Measurements from ENCODE around the gene ZFP36L2.

The ZFP36L2 gene

DNA sequence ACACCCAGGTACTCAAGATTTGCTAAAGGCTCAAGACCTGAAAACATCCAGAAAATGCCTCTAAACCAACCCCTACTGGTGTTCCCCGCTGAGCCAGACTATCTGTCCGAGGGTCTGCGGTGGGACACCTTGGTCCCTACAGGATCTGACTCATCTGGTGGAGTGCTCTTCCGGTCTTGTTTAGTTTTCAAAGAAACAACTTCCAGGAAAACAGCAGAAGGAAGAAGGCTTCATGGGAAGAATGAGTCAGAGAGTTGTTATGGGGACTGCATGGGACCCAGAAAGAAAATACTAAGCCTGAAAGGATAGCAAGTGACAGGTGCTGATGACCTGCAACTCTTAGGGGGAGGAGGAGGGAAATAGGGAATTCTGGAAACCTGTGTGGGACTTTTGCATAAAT lies 41.3 kb downstream of the ZFP36L2 start:
- H3K4me3 ChIP-seq (ENCODE audit: low read length): no peak overlapping the region
- no peaks in the 10 kb centered on the region for H3K36me3 ChIP-seq (ENCODE audit: control insufficient read depth, low read length)
- H3K9me2 ChIP-seq (replicated peaks; ENCODE audit: control insufficient read depth, low read length): no peaks in the 10 kb centered on the region
- H3K9me3 ChIP-seq (ENCODE audit: control insufficient read depth, insufficient read depth, low read length): no peaks in the 10 kb centered on the region
- H3K79me2 ChIP-seq (ENCODE audit: control insufficient read depth, low read length): no peaks in the 10 kb centered on the region
- peaks cover 6% of the 10 kb centered on the region; the same call in 1 of the 2 replicates for H3K4me1 ChIP-seq (ENCODE audit: control insufficient read depth, low read length)
- H3K27me3 ChIP-seq (ENCODE audit: control insufficient read depth, low read length): no peaks in the 10 kb centered on the region
- no peaks in the 10 kb centered on the region for H3F3A ChIP-seq (ENCODE audit: control insufficient read depth, insufficient read depth)
- H4K20me1 ChIP-seq (ENCODE audit: control insufficient read depth, insufficient read depth, low read depth, low read length): no peaks in the 10 kb centered on the region
- H3K27ac ChIP-seq (ENCODE audit: low read depth, low read length): no peak overlapping the region
- TF ChIP-seq, protein P1, sequence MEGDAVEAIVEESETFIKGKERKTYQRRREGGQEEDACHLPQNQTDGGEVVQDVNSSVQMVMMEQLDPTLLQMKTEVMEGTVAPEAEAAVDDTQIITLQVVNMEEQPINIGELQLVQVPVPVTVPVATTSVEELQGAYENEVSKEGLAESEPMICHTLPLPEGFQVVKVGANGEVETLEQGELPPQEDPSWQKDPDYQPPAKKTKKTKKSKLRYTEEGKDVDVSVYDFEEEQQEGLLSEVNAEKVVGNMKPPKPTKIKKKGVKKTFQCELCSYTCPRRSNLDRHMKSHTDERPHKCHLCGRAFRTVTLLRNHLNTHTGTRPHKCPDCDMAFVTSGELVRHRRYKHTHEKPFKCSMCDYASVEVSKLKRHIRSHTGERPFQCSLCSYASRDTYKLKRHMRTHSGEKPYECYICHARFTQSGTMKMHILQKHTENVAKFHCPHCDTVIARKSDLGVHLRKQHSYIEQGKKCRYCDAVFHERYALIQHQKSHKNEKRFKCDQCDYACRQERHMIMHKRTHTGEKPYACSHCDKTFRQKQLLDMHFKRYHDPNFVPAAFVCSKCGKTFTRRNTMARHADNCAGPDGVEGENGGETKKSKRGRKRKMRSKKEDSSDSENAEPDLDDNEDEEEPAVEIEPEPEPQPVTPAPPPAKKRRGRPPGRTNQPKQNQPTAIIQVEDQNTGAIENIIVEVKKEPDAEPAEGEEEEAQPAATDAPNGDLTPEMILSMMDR (IDR thresholded peaks at IDR 0.05; ENCODE audit: low read depth, low read length, poor library complexity, severe bottlenecking): no peak
- no peak for TF ChIP-seq EZH2phosphoT487 (IDR thresholded peaks at IDR 0.05; ENCODE audit: borderline replicate concordance, low read length)
- no peak overlapping the region for H3K4me2 ChIP-seq (ENCODE audit: low read length)

DNA sequence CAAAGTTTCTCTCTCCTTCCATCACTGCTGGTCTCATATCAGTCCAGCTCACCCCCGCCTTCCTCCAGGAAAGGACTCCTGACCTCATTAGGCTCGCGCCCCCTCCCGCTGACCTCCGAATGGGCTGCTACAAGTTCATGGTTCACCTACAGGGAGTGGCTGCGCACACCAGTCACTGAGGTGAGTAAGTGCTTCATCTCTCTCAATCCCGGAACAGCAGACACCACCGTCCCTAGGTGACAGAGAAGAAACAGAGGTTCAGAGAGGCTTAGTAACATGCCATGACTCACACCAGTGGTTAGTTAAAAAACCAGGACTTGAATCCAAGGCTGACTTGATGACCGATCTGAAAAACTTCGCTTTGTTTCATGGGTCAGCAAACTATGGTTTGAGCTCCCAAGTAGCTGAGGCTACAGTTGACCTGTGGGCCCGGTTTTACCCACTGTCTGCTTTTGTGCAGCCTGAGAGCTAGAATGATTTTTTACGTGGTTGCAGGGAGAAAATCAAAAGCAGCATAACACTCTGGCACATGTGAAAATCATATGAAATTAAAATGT lies 42.0 kb downstream of the ZFP36L2 start:
- no peaks in the 10 kb centered on the region for H3K9me3 ChIP-seq (ENCODE audit: control insufficient read depth, insufficient read depth, low read length)
- H3K27ac ChIP-seq (ENCODE audit: low read depth, low read length): no peak overlapping the region
- TF ChIP-seq, protein P1 (IDR thresholded peaks at IDR 0.05; ENCODE audit: low read depth, low read length, poor library complexity, severe bottlenecking): no peak
- TF ChIP-seq EZH2phosphoT487 (IDR thresholded peaks at IDR 0.05; ENCODE audit: borderline replicate concordance, low read length): no peak
- no peaks in the 10 kb centered on the region for H3K79me2 ChIP-seq (ENCODE audit: control insufficient read depth, low read length)
- H4K20me1 ChIP-seq (ENCODE audit: control insufficient read depth, insufficient read depth, low read depth, low read length): no peaks in the 10 kb centered on the region
- H3K27me3 ChIP-seq (ENCODE audit: control insufficient read depth, low read length): no peaks in the 10 kb centered on the region
- H3K36me3 ChIP-seq (ENCODE audit: control insufficient read depth, low read length): no peaks in the 10 kb centered on the region
- H3F3A ChIP-seq (ENCODE audit: control insufficient read depth, insufficient read depth): no peaks in the 10 kb centered on the region
- no peaks in the 10 kb centered on the region for H3K9me2 ChIP-seq (replicated peaks; ENCODE audit: control insufficient read depth, low read length)
- peaks cover 6% of the 10 kb centered on the region; the same call in 1 of the 2 replicates for H3K4me1 ChIP-seq (ENCODE audit: control insufficient read depth, low read length)
- no peak overlapping the region for H3K4me2 ChIP-seq (ENCODE audit: low read length)
- H3K4me3 ChIP-seq (ENCODE audit: low read length): no peak overlapping the region

DNA sequence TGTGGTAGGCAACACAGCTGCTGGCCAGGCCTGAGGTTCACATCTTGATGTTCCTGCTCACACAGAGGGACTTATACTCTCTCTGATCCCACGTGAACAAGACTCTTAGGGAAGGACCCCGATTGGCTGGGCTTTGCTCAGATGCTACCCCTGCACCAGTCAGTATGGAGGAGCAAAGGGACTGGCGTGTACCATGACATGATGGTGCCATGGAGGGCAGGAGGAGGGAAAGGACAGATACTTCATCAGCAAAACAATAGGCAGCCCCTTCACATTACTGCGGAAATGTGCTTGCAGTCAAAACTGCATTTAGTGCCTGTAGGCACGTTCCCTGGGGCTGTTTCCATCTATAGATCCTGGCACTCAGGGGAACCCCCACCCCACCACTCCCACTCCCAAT lies 42.7 kb downstream of the ZFP36L2 start:
- H3K79me2 ChIP-seq (ENCODE audit: control insufficient read depth, low read length): no peaks in the 10 kb centered on the region
- H3K36me3 ChIP-seq (ENCODE audit: control insufficient read depth, low read length): no peaks in the 10 kb centered on the region
- no peak overlapping the region for H3K27ac ChIP-seq (ENCODE audit: low read depth, low read length)
- H4K20me1 ChIP-seq (ENCODE audit: control insufficient read depth, insufficient read depth, low read depth, low read length): no peaks in the 10 kb centered on the region
- no peaks in the 10 kb centered on the region for H3K9me2 ChIP-seq (replicated peaks; ENCODE audit: control insufficient read depth, low read length)
- no peaks in the 10 kb centered on the region for H3F3A ChIP-seq (ENCODE audit: control insufficient read depth, insufficient read depth)
- H3K4me1 ChIP-seq (ENCODE audit: control insufficient read depth, low read length): peaks cover 6% of the 10 kb centered on the region; the same call in 1 of the 2 replicates
- H3K4me2 ChIP-seq (ENCODE audit: low read length): no peak overlapping the region
- no peak for TF ChIP-seq EZH2phosphoT487 (IDR thresholded peaks at IDR 0.05; ENCODE audit: borderline replicate concordance, low read length)
- TF ChIP-seq, protein P1 (IDR thresholded peaks at IDR 0.05; ENCODE audit: low read depth, low read length, poor library complexity, severe bottlenecking): no peak
- no peak overlapping the region for H3K4me3 ChIP-seq (ENCODE audit: low read length)
- H3K9me3 ChIP-seq (ENCODE audit: control insufficient read depth, insufficient read depth, low read length): no peaks in the 10 kb centered on the region
- H3K27me3 ChIP-seq (ENCODE audit: control insufficient read depth, low read length): no peaks in the 10 kb centered on the region

All from DOHH2 (cell line).